Right atrium auricular region (tissue), 2 donors: ENCODE data around the gene SPTA1. TPM values are rescaled to one million over a fixed set of nuclear protein-coding genes. Genes with fewer than 3 reads are reported as not detected.

Experiments used
- DNase-seq: peaks from one replicate; pipeline ENCODE4 v3.0.0-alpha.2; 2019; ENCODE audit warnings: low spot score
- H3K27ac ChIP-seq, 2 donors: fragments of 200-600 bp; sonication (generic); 1 replicate in 1 of 2; 2 replicates in 1 of 2; pipeline ENCODE4 v1.5.1; 2016 to 2019
- H3K27me3 ChIP-seq, 2 donors: fragments of 200-600 bp; sonication (generic); one replicate each; pipeline versions ENCODE4 v1.5.1 to v1.6.0; 2017 to 2019
- H3K36me3 ChIP-seq: fragments of 200-600 bp; sonication (generic); one replicate; pipeline ENCODE4 v1.5.1; 2016
- H3K4me1 ChIP-seq, 2 donors: fragments of 200-600 bp; sonication (generic); one replicate each; pipeline versions ENCODE4 v1.5.1 to v1.6.0; 2017 to 2019
- H3K4me3 ChIP-seq, 2 donors: fragments of 200-600 bp; sonication (generic); 1 replicate in 1 of 2; 2 replicates in 1 of 2; pipeline ENCODE4 v1.5.1; 2017 to 2019; ENCODE audit warnings: mild to moderate bottlenecking in 1 of 2, moderate library complexity in 1 of 2
- H3K9me3 ChIP-seq, 2 donors: fragments of 200-600 bp; sonication (generic); one replicate each; pipeline ENCODE4 v1.5.1; 2019
- CTCF ChIP-seq, 2 donors: fragments of 200-600 bp; sonication (generic); IDR thresholded peaks; one replicate each; pipeline ENCODE4 v1.5.1; 2019; ENCODE audit warnings: antibody characterized with exemption in 2 of 2
- total RNA-seq, 2 donors: library from RNA; depleted of rRNA; stranded (reverse); fragments of >200 nt; gene quantifications; one replicate each; pipeline ENCODE4 v1.1.0, GENCODE V29; 2016

SPTA1 gene
- total RNA-seq, 2 donors from 2014 or later = 0.16 TPM; not detected in 1

- no peaks in the 10 kb centered on the region for H3K36me3 ChIP-seq
- H3K4me3 ChIP-seq = no peak overlapping the region
- no peaks in the 10 kb centered on the region for H3K4me1 ChIP-seq
- no peaks in the 10 kb centered on the region for H3K9me3 ChIP-seq
- H3K27ac ChIP-seq = no peak overlapping the region
- TF ChIP-seq CTCF (IDR thresholded peaks at IDR 0.05) = no peak
- H3K27me3 ChIP-seq = no peaks in the 10 kb centered on the region
- DNase-seq = no peak
Measured at GRCh38 chr1:158681606-158682005, 4.9 kb downstream of the SPTA1 start.

GRCh38 chr1:158679289-158679688 is 7.2 kb downstream of the SPTA1 start:
- H3K27ac ChIP-seq = no peak overlapping the region
- DNase-seq = no peak
- no peaks in the 10 kb centered on the region for H3K36me3 ChIP-seq
- H3K27me3 ChIP-seq = no peaks in the 10 kb centered on the region
- no peaks in the 10 kb centered on the region for H3K9me3 ChIP-seq
- no peaks in the 10 kb centered on the region for H3K4me1 ChIP-seq
- TF ChIP-seq CTCF (IDR thresholded peaks at IDR 0.05) = no peak
- no peak overlapping the region for H3K4me3 ChIP-seq

GRCh38 chr1:158675563-158676323 is 10.8 kb downstream of the SPTA1 start:
- DNase-seq = no peak
- no peak for TF ChIP-seq CTCF (IDR thresholded peaks at IDR 0.05)
- Histone ChIP-seq H3K4me3 (no peak overlapping the region), H3K36me3 (no peaks in the 10 kb centered on the region), H3K27me3 (no peaks in the 10 kb centered on the region), H3K9me3 (no peaks in the 10 kb centered on the region), H3K4me1 (no peaks in the 10 kb centered on the region), H3K27ac (no peak overlapping the region)

GRCh38 chr1:158674302-158674701 is 12.2 kb downstream of the SPTA1 start:
- no peak for TF ChIP-seq CTCF (IDR thresholded peaks at IDR 0.05)
- DNase-seq = no peak
- H3K9me3 ChIP-seq = no peaks in the 10 kb centered on the region
- H3K36me3 ChIP-seq = no peaks in the 10 kb centered on the region
- H3K27me3 ChIP-seq = no peaks in the 10 kb centered on the region
- H3K27ac ChIP-seq = no peak overlapping the region
- H3K4me3 ChIP-seq = no peak overlapping the region
- H3K4me1 ChIP-seq = no peaks in the 10 kb centered on the region

- no peak for TF ChIP-seq CTCF (IDR thresholded peaks at IDR 0.05)
- H3K4me3 ChIP-seq = no peak overlapping the region
- H3K27ac ChIP-seq = no peak overlapping the region
- DNase-seq = no peak
- no peaks in the 10 kb centered on the region for H3K9me3 ChIP-seq
- H3K36me3 ChIP-seq = no peaks in the 10 kb centered on the region
- no peaks in the 10 kb centered on the region for H3K4me1 ChIP-seq
- no peaks in the 10 kb centered on the region for H3K27me3 ChIP-seq
Measured at GRCh38 chr1:158666037-158666436, 20.5 kb downstream of the SPTA1 start.

- TF ChIP-seq CTCF (IDR thresholded peaks at IDR 0.05) = no peak
- Histone ChIP-seq H3K4me1 (no peaks in the 10 kb centered on the region), H3K4me3 (no peak overlapping the region), H3K27me3 (no peaks in the 10 kb centered on the region), H3K36me3 (no peaks in the 10 kb centered on the region), H3K27ac (no peak overlapping the region), H3K9me3 (no peaks in the 10 kb centered on the region)
- DNase-seq = no peak
Measured at GRCh38 chr1:158654571-158654970, 31.9 kb downstream of the SPTA1 start.
